CD4-positive, alpha-beta T cell treated with Interleukin-21 for 1 hour (primary cell): ENCODE measurements around the gene MSL2.
"Not testable (repeated sequence)": the region's sequence is repeated elsewhere in the genome, so short reads cannot be mapped to it uniquely, and the experiment has no call there.

Experiments
- DNase-seq: peaks from one replicate; pipeline ENCODE4 v3.0.0-alpha.2; 2020

The MSL2 gene

DNA sequence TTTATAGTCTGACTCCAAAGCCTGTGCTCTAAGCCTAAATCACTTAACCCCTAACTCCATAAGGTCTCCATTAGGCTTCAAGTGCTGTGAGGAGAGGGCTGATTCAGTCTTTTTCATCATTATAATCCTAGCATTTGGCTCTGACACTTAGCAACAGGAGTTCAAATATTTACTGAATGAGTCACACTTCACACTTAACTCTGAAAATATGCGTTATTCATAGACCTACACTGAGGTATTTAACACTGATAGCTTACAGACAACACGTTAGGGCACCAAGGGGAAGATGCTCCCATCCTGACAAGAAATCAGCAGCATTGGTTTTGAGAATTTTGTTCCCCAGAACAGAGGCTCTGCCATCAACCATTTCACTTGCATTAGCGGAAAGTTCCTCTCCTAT is 53.5 kb downstream of the MSL2 start:
- no peak for DNase-seq

DNA sequence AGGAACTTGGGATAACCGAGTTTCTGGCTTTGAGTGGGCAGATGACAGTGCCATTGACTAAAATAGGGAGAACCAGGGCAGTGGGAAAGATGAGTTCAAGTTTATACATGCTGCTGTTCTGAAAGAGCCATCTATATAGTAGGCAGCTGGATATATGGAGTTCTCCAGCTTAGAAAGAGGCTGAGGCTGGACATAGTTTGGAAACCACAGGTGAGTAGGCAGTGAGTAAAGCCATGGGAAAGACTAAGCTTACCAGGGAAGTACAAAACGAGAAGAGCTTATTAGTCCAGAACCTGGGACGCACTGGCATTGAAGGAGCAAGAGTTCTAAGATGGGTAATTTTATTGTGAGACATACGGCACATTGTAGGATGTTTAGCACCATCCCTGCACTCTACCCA is 54.2 kb downstream of the MSL2 start:
- no peak for DNase-seq

DNA sequence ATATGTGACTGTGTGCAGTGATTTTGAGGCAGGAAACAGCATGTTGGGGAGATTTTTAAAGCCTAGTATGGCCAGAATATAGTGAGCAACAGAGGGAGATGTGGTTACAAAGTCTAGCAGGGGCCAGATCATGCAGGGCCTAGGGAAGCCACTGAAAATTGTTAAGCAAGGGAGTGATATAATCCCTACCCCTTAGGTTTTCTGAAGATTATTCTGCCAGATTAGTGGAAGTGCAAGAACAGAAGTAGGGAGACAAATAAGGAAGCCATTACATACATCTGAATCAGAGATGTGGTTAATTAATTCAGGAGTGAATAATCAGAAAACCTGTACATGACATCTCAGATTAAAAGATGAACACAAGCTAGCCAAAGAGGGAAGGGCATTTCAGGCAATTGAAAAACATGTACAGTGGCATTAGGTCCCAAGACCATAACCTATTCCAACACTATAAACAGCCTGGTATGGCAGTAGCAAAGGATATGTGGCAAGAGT is 54.8 kb downstream of the MSL2 start:
- DNase-seq, result no peak

DNA sequence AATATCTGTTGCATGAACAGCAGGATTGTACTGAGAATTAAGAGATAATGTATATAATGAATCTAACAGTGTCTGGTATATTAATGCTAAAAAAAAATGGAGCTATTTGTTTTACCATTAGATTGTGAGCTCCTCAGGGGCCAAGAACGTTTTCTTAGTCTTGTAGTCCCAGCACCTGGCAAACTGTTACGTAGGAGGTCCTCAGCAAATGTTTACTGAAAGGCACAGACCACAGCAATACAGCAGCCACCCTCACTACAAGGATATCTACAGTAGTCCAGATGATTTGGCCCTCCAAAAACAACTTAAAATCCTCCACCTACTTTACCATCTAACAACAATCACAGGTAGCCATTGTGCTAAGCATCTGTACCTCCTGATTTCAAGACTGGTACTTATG is 59.7 kb downstream of the MSL2 start:
- DNase-seq, result no peak

DNA sequence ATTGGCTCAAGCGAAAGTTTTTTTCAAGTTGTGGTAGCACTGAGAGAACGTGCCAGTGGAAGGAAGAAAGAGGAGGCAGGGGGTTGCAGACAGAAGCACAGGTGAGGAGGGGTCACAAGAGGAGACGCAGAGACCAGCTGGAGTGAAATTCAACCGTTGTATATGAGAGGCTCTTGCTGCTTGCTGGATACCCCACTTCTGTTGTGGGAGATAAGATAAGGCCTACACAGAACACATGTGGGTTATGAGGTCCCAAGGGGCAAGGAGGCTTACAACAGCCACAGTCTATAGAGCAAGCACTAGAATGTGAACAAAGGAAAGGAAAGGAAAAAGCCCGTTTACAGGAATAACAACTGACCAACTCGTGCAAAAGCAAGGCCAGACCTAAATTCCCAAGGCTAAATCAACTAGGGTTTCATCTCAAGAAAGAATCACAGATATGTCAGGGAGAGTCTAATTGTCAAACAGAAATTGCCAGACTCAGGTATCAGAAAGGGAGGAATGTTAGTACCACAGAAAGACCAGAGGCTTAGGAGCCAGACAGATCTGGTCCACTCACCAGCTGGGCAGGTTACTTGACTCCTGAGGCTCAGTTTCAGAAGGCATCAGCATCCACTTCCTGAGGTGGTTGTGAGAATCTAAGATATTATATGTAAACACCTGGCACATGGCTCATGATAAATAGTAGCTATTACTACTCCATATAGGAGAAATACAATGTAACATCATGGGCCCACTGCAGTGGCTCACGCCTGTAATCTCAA is 60.9 kb downstream of the MSL2 start:
- no peak for DNase-seq

DNA sequence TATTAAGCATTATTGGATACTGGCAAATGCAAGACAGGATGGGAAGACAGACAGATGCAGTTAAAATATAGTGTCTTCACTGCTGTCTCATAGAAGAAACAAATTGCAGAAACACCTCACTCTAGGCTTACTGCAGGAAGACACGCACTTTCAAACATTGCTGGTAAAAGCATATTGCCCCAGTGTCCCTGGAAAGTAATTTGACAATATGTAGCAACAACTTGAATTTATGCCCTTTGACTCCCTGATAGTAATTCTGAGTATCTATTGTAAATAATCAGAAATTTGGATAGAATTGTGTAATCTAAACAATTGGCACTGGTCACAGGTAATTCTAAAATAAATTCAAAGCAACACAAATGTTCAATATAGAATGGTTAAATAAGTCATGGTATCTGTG is 62.0 kb downstream of the MSL2 start:
- DNase-seq, result no peak

DNA sequence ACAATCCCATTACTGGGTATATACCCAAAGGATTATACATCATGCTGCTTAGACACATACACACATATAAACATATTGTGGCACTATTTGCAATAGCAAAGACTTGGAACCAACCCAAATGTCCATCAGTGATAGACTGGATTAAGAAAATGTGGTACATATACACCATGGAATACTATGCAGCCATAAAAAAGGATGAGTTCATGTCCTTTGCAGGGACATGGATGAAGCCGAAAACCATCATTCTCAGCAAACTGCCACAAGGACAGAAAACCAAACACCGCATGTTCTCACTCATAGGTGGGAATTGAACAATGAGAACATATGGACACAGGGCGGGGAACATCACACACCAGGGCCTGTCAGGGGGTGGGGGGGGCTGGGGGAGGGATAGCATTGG is 64.5 kb downstream of the MSL2 start:
- DNase-seq, result not testable (repeated sequence)

DNA sequence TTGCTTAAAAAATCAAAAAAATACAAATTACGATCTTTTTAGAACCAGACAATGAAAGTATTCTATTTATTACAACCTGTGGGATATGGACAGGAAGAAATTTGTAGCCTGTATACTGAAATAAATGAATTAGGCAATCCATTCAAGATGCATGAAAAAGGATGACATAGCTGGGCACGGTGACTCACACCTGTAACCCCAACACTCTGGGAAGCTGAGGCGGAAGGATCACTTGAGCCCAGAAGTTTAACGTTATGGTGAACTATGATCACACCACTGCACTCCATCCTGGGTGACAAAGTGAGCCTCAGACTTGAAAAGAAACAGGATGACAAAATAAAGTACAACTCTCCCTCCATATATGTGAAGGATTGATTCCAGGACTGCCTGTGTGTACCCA is 74.1 kb downstream of the MSL2 start:
- no peak for DNase-seq

DNA sequence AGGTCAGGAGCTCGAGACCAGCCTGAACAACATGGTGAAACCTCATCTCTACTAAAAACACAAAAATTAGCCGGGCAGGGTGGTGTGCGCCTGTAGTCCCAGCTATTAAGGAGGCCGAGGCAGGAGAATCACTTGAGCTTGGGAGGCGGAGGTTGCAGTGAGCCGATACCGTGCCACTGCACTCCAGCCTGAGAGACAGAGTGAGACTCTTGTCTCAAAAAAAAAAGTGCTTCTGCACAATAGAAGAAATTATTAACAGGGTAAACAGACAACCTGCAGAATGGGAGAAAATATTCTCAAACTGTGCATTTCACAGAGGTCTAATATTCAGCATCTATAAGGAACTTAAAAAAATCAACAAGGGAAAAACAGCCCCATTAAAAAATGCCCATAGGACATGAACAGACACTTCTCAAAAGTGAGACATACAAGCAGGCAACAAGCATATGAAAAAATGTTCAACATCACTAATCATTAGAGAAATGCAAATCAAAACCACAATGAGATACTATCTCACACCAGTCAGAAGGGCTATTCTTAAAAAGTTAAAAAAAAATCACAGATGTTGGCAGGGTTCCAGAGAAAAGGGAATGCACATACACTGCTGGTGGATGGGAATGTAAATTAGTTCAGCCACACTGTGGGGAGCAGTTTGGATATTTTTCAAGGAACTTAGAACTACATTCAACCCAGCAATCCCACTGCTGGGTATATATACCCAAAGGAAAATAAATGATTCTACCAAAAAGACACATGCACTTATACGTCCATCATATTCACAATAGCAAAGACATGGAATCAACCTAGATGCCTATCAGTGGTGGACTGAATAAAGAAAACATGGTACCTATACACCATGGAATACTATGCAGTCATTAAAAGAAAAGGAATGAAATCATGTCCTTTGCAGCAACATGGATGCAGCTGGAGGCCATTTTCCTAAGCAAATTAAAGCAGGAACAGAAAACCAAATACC is 75.5 kb downstream of the MSL2 start:
- DNase-seq, result no peak

DNA sequence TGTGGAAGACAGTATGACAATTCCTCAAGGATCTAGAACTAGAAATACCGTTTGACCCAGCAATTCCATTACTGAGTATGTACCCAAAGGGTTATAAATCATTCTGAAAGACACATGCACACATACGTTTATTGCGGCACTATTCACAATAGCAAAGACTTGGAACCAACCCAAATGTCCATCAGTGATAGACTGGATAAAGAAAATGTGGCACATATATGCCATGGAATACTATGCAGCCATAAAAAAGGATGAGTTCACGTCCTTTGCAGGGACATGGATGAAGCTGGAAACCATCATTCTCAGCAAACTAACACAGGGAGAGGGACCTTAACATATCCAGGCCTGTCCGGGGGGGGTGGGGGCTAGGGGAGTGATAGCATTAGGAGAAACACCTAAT is 76.4 kb downstream of the MSL2 start:
- not testable (repeated sequence) for DNase-seq

DNA sequence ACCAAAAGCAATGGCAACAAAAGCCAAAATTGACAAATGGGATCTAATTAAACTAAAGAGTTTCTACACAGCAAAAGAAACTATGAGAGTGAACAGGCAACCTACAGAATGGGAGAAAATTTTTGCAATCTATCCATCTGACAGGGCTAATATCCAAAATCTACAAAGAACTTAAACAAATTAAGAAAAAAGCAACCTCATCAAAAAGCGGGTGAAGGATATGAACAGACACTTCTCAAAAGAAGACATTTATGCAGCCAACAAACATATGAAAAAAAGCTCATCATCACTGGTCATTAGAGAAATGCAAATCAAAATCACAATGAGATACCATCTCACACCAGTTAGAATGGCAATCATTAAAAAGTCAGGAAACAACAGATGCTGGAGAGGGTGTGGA is 76.8 kb downstream of the MSL2 start:
- DNase-seq, result not testable (repeated sequence)

DNA sequence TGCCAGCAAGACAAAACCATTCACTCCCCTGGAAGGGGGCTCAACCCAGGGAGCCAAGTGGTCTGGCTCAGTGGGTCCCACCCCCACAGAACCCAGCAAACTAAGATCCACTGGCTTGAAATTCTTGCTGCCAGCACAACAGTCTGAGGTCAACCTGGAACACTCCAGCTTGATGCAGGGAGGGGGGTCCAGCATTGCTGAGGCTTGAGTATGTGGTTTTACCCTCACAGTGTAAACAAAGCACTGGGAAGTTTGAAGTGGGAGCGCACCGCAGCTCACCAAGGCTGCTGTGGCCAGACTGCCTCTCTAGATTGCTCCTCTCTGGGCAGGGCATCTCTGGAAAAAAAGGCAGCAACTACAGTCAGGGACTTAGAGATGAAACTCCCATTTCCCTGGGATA is 81.7 kb downstream of the MSL2 start:
- no peak for DNase-seq

DNA sequence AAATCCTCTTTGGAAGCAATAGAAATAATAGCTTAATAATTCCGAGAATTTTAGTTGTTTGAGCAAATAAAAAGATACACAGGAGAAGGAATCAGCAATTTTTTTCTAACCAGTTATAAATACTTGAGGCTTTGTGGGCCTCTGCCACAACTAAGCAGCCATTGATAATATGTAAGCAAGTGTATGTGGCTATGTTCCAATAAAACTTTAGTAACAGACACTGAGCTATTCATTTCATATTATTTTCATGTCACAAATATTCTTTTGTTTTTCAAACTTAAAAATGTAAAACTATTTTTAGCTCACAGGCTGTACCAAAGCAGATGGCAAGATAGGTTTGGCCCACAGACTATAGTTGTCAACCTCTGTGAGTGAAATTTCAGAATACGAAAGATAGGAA is 85.7 kb downstream of the MSL2 start:
- DNase-seq, result no peak

DNA sequence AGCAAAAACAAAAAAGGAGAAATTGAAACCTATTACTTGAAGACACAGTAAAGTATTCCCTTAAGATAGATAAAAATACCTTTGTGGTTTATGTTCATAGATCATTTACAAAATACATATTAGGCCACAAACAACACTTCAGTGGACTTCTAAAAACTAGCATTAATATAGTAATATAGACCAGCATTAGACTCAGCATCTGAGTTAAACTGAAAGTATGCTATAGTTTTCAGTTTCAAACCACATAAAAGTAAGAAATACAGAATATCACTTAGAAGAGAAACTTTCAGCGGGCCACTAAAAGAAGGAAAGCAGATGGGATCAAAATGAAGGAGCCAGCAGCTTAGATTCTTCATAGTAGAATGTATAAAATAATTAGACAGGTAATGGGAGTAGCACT is 86.6 kb downstream of the MSL2 start:
- no peak for DNase-seq

DNA sequence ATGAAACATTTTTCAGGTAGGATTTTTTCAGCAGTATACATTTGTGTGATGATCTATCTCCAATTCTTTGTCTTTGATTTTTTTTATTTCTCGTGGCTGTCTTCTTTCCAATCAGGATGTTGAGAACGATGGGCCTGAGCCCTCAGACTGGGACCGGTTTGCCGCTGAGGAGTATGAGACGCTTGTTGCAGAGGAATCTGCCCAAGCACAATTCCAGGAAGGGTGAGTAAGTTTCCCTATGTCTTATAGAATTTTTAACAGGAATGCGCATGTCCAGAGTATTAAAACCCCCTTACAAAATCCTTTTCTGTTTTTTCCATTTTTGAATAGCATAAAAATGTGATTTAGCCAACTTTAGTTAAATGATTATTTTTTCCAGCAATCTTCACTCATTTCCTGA is 90.0 kb downstream of the MSL2 start:
- no peak for DNase-seq

DNA sequence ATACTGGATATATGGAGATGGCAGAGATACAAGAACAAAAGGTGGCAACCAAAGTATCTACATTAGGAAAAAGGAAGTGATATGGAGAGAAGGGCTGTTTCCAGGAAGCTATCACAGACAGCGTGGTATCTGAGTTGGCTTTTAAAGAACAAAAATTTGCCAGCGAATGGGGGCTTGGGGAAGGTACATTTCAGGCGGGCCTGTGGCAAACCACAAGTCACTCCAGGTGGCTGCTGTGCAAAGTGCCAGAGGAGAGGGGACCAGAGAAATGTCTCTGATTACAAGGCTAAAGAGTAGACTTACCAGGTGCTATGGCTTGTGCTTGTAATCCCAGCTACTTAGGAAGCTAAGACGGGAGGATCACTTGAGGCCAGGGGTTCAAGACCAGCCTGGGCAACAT is 91.1 kb downstream of the MSL2 start:
- no peak for DNase-seq
